GM10266 (cell line): Measurements from ENCODE around the gene OSBPL5.
"Not testable (repeated sequence)": the region's sequence is repeated elsewhere in the genome, so short reads cannot be mapped to it uniquely, and the experiment has no call there.

Experiments used
- DNase-seq: peaks from one replicate; pipeline ENCODE4 v3.0.0; 2012; ENCODE audit errors: extremely low spot score
- TF ChIP-seq, protein P1 (sequence below): IDR thresholded peaks from 2 replicates; pipeline ENCODE4 v1.5.1; 2012; ENCODE audit warnings: mild to moderate bottlenecking, low read depth; ENCODE audit not compliant: control insufficient read depth, insufficient read depth; ENCODE audit errors: missing control alignments

OSBPL5 gene

DNA sequence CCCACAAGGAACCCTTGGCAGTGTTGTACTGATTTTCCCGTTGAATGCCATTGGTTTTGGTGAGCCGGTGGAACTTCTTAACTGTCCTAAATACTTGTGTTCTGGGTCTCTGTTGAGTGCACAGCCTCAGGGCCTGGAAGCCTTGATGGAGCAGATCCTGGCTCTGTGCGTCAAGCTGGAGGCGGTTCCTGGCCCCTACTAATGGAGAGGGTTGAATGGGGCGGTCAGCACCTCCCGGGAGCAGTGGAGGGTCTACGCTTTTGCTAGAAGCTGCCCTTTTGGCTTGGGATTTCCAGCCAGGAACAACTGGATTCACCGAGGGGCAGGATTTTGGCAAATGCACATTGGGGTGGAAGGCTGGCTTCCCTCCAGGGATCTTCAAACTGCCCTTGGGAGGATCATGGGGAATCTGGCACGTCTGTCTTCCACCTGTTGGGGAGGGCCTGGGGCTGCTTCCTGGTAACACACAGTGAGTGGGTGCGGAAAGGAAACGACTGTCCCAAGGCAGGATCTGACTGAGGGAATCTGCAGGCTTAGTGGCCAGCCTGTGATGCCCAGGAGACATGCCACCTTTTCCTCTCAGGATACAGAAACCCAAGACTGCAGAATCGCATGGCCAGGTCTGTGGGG lies 6.9 kb upstream of the OSBPL5 start:
- no peak for DNase-seq
- TF ChIP-seq, protein P1, sequence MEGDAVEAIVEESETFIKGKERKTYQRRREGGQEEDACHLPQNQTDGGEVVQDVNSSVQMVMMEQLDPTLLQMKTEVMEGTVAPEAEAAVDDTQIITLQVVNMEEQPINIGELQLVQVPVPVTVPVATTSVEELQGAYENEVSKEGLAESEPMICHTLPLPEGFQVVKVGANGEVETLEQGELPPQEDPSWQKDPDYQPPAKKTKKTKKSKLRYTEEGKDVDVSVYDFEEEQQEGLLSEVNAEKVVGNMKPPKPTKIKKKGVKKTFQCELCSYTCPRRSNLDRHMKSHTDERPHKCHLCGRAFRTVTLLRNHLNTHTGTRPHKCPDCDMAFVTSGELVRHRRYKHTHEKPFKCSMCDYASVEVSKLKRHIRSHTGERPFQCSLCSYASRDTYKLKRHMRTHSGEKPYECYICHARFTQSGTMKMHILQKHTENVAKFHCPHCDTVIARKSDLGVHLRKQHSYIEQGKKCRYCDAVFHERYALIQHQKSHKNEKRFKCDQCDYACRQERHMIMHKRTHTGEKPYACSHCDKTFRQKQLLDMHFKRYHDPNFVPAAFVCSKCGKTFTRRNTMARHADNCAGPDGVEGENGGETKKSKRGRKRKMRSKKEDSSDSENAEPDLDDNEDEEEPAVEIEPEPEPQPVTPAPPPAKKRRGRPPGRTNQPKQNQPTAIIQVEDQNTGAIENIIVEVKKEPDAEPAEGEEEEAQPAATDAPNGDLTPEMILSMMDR = no peak

DNA sequence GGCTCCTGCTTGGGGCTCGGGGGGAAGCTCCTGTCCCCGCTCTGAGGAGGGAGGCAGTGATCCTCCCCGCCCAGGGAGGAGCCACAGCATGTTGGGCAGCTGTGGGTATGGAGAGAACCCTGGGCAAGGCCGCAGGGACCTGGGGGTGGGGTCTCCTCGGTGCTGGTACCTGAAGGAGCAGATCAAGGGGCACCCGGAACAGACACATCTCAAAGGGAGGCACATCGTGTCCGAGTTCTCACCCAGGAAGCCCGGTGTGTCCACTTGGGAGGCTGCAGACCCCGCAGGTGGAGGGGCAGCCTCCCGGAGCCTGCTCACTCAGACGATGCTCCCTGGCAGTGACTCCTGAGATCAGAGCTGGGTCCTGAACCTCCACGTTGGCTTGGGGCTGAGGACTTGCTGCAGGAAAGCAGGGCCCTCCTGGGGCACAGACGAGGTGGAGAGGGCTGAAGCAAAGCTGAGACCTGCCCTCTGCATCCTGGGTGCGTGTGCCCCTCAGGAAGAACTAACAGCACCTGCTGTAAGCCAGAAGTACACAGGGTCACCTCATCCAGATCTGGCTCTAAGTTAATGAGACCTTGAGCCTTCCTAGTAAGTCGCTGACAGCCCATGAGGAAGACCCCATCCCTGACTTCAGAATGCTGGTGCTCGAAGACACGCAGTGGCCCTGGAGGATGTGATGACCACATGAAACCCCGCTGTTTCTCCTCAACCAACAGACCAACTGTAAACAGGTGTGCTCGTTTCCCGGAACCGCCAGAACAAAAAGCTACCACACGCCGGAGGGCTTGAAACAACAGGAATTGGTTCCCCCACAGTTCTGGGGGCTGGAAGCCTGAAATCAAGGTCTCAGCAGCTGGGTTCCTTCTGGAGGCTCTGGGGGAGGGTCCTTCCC lies 5.9 kb upstream of the OSBPL5 start:
- TF ChIP-seq, protein P1 = no peak
- no peak for DNase-seq

DNA sequence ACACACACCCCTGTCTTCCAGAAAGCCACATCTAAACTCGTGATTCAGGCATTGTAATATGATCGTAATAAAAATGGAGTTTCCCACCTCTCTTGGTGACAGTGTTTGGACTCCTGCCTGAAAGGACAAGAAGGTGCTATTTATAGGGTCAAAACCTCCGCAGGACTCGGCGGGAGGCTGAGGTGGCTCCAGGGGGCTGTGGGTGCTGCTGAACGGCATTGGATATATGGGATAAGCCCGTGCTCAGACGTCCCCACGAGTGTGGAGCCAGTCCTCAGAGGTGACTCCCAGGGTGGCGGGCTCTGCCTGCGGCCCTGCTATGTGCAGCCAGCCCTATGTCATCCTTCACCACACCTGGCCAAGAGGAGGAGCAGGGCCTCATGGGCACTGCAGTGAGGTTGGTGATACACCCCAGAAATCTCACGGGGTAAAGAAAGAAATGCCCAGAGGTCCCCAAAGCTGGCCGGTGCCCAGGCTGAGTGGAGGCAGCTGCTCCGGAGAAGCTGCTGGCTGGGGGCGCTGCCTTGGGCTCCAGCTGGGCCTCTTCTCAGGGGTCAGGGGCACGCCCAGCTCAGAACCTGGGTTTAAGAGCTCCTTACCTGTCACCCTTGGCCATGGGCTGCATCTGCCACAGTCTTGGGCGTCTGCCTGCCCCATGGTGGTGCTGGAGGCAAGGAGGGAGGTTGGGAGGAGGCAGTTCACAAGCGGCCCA lies 5.1 kb upstream of the OSBPL5 start:
- TF ChIP-seq, protein P1 = no peak
- DNase-seq = no peak

DNA sequence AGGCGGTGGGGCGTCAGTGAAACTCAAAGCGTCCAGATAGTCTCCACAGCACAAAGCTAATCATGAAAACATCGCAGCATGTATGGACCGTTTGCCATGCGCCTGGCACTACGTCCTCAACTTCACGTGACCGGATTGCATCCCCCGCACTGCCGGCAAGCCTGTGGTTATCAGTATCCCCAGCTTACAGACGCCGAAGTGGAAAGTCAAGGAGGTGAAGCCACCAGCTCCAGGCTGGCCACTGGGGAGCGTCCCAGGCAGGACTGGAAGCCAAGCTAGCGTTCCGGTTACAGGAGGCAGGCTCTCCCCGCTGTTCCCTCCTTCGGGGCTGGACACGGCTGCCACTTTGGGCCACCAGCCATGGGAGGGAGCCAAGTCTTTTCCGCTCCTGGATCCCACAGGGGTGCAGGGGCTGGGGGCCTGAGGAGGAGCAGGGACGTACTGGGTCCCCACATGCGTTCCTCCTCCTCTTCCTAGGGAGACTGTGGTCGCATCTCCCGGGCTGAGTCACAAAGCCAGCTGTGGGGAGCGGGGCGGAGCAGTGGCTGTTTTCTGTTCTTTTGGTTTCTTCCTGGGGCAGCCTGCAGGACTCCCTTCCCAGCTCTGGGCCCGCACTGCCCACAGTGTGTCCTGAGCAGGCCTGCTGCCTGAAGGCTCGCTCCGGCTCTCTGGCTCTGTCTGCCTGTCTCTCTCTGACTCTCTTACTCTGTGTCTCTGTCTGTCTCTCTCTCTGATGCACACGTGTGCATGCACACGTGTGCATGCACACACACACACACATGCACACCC lies 4.3 kb upstream of the OSBPL5 start:
- TF ChIP-seq, protein P1 = no peak
- no peak for DNase-seq

DNA sequence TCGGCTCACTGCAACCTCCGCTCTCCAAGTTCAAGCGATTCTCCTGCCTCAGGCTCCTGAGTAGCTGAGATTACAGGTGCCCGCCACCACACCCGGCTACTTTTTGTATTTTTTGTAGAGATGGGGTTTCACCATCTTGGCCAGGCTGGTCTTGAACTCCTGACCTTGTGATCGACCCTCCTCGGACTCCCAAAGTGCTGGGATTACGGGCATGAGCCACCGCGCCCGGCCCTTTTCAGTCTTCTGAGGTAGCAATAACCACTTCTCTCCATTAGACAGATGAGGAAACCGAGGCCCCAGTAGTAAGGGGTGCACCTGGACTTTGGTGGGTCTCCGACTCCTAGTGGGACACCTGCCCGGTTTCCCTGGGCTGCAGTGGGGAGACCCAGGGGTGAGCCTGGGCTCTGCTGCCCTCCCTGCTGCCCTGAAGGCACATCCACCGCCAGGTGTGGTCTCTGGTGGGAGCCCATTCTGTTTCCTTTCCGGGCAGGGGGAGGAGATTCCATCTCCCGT lies 3.7 kb upstream of the OSBPL5 start:
- not testable (repeated sequence) for DNase-seq

DNA sequence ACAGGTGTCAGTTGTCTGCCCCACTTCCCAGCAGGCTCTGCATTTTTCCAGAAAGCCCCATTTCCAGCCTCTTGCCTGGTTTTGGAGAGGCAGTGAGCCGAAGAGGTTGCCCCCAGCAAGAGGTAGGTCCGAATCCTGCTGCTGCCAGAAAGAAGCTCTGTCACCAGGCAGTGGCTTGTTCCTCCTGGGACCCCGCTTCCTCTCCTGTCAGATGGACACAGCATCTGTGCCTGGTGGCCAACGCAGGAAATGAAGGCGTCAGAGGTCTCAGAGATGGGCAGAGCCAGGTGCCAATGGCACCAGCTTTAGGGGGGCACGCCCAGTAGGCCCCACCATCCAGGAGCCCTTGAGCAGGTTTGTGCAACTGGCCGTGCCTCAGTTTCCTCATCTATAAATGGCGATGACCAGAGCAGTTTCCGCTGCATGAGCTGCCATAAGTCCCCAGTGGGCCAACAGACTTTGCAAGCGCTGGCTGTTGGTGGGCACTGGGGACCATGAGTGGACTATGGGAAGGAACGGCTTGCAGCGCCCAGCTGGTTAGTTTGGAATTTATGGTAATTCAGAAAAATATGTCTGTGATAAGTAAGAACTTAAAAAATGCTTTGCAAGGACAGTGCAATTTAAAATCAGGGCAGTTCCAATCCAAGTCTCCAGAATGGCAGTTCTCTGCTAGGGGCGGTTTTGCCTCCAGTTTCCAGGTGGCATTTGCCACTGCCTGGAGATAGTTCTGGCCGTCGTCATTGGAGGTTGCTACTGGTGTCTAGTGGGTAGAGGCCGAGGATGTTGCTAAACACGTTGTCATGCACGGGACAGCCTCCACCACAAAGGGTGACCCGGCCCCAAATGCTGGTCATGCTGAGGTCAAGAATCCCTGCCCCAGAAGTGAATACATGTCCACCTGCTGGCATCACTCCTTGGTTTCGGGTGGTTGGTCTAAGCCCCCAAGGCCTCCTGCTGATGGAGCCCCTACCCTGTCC lies 2.3 kb upstream of the OSBPL5 start:
- no peak for DNase-seq
- TF ChIP-seq, protein P1 = no peak
